GM21515 (cell line): ENCODE data around the gene CCDC157.

ENCODE experiments used
- ATAC-seq: cut with Tn5 transposase; IDR thresholded peaks from one replicate; pipeline ENCODE4 v1.9.1; 2021; ENCODE audit not compliant: unreplicated experiment

Gene CCDC157

DNA sequence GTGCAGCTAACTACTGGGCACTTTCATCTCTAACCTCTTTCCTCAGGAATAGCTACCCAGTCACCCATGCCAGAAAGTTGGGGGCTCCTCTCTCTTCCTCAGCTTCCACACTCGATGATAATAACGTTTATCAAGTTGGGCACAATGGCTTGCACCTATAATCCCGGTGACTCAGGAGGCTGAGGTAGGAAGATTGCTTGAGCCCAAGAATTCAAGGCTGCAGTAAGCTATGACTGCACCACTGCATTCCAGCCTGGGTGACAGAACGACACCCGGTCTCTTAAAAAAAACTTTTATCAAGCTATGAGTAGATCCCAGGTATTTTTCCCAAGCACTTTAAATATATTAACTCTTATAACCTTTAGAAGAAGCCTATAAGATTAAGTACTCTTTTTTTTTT is 2.2 kb upstream of the CCDC157 start:
- no peak for ATAC-seq

DNA sequence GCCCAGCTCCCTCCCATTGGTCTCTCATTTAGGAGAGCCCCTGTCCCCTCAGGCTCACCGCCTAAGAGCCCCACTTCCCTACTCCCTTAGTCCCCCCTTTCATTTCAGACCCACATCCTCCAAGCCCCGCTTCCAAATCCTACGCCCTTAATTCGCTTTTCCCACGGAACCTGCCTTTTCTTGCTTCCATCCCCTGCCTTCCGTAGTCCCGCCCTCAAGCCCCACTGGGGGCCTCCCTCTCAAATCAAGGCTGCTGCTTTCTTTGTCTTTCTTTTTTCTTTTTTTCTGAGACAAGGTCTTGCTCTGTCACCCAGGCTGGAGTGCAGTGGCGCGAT is 396 bp downstream of the CCDC157 start:
- no peak for ATAC-seq

DNA sequence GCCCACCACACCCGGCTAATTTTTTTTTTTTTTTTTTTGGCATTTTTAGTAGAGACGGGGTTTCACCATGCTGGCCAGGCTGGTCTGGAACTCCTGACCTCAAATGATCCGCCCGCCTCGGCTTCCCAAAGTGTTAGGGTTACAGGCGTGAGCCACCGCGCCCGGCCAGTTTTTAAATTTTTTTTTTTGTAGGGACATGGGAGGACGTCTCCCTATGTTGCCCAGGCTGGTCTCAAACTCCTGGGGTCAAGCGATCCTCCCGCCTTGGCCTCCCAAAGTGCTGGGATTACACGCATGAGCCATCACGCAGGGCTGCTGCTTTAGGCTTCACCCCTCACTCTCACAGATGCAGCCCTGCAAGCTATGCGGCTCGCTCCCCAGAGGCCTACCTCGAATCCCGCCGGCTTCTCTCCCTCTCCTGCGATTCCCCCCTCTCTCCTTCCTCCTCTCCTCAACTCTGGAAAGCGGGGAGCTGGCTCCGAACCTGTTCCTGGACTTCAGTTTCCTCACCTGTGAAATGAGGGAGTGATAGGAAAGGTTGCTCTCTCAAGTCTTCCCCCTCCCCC is 926 bp downstream of the CCDC157 start:
- no peak for ATAC-seq

DNA sequence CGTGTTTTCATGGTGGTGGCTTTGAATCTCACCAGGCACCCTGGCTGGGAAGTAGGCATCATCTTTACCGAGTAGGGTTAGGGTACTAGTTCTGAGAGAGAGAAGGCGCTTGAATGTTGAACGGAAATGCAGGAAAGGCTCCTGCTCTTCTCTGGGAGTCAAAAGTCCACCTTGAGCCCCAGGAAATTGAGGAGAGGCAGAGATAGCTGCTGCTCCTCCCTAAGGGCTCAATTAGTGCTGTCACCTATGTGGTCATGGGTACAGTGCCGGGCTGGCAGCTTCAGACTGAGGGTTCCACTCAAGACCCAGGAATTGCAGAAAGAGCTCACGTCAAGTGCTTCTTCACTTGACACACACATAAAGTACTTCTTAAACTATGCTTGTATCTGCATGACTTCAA is 1.7 kb downstream of the CCDC157 start:
- ATAC-seq, result no peak

DNA sequence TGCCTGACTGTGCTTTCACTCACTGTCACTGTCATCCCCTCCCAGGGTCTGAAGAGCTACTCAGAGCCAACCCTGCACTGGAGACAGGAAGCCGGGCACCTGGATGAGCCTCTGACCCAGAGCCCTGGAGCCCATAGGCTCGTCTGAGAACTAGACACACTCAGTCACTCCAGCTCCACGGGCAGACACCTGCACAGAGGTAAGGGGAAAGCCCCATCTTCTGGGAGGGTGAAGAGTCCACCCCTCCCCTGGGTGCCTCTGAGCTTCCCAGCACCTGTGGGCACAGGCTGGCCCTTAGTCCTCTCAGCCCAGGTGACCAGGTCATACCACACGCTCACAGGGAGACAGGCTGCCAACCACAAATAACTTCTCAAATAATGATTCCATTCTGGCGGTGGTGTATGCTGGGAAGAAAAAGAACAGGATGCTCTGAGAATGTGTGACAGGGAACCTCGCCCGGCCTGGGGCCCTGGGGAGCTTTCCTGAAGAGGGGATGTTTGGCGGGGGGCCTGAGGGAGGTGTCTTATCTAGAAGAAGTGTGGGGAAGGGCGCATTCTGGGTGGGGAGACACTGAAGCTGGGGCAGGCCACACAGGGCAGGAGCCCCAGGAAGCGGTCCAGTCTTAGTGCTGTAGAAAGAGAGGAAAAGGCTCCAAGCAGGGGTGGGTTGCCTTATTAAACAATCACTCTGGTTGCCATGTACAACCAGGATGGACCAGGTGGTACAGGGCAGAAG is 5.3 kb downstream of the CCDC157 start:
- ATAC-seq, result no peak

DNA sequence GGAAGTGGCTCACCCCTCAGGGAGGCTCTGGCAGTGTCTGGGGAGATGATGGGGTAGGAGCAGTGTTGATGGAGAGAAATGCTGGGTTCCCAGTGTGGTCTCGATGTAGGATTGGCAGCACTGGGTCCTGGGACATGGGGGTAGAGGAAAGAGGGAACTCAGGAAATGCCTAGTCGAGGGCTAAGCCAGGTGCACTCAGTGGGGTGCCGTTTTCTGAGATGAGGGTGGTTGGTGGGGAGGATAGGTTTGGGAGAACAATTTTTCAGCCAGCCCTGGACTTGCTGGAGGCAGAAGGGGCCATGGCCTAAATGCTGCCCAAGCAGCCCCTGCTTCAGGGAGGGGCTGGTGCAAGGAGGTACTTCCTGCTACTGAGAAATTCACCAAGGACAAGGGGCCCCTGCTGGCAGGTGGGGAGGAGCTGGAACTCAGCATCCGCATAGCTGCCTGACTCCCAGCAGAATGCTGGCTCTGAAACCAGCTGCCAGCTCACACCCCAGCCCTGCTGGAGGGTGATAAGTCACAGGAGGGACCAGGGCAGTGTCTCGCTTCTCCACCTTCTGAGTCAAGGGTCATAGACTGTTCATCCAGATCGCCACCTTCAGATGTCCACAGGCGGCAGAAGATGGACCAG is 6.0 kb downstream of the CCDC157 start:
- no peak for ATAC-seq

DNA sequence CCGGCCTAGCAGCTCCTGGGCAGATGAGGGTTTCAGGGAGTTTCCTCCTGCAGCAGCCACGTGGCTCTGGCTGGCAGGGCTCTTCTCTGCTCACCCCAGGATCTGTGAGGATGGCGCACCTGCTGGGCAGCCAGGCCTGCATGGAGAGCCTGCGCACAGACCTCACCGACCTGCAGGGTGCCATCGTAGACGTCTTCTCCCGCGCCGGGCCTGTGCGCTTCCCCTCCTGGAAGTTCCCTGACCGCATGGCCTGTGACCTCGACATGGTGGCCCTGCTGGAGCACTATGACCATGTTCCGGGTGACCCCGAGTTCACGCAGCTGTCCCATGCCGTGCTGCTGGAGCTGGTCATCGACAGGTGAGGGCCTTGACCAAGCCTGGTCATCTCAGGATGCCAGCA is 9.1 kb downstream of the CCDC157 start:
- ATAC-seq, result no peak

DNA sequence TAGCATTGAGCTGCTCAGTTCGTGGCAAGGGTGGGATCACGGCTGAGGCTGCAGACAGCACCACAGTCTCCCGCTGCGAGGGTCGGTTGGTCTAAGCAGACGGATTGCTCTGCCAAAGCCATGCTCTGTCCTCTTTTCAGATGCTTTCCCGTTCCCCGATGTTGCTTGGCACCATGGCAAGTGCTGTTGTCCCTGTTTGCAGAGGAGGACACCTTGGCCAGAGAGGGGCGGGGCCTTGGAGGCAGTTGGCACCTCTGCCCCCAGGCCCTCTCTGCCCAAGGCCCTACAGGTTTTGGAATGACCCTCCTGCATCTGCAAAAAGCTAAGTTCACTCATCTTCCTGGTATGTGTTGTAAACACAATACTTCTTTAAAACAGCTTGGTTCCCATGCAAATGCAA is 11.6 kb downstream of the CCDC157 start:
- no peak for ATAC-seq

DNA sequence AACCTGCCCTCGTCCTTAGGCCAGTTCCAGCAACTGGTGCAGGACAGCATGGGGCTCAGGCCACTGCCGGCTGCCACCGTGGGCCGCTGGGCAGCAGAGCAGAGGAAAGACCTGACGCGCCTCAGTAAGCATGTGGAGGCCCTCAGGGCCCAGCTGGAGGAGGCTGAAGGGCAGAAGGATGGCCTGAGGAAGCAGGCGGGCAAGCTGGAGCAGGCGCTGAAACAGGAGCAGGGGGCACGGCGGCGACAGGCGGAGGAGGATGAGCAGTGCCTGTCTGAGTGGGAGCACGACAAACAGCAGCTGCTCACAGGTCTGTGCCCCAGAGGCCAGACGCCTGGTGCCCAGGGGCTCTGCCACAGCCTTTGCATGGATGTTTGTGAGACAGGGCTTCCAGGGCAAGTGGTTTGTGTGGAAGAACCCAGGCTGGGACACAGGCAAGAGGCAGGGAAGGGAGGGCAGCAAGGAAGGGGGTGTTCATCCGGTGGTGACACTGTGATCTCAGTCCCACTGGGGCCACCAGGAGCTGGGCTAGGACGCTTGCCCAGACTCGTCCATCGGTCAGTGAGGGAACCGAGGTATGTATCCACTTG is 13.9 kb downstream of the CCDC157 start:
- ATAC-seq, result no peak

DNA sequence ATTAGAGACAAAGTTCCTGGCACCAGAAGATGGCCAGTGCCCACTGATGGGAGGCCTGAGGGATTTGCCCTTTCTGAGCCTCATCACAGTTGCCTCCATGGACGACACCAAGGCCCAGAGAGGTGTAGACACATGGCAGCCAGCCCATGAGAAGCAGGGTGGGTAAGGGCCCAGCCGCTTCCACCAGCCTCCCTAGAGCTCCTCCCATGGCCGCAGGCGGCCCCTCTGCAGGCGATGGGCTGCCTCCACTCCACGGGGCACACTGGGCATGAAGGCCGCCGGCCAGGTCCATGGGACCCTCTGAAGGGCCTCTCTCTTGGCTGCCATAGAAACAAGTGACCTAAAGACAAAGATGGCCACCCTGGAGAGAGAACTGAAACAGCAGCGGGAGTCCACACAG is 14.5 kb downstream of the CCDC157 start:
- no peak for ATAC-seq

DNA sequence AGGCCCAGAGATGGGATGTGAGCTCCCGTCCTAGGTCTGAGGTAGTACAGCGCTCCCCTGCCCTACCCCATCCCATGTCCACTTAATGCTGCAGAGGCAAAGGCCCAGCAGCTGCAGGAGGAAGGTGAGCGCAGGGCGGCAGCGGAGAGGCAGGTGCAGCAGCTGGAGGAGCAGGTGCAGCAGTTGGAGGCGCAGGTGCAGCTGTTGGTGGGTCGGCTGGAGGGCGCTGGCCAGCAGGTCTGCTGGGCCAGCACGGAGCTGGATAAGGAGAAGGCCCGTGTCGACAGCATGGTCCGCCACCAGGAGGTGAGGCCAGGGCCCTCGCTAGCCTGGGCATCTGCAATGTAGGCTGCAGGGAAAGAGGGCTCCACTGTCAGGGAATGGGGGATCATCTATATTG is 15.2 kb downstream of the CCDC157 start:
- no peak for ATAC-seq

DNA sequence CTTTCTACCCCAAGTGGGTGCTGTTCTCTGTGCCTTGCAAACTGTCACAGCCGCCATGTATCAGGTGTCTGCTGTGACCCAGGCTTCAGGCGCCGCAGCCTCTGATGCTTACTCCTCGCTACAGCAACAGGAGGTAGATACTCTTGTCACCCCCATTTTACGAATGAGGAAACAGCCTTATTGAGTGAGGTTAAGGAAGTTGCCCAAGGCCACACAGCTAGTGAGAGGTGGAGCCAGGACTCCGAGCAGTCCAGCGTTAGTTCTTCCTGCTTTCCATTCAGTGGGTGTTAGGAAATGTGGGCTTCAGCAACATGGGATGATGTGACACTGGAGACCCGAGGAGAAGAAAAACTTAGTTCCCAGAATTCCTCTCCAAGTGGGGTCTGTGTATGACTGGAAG is 16.1 kb downstream of the CCDC157 start:
- no peak for ATAC-seq

DNA sequence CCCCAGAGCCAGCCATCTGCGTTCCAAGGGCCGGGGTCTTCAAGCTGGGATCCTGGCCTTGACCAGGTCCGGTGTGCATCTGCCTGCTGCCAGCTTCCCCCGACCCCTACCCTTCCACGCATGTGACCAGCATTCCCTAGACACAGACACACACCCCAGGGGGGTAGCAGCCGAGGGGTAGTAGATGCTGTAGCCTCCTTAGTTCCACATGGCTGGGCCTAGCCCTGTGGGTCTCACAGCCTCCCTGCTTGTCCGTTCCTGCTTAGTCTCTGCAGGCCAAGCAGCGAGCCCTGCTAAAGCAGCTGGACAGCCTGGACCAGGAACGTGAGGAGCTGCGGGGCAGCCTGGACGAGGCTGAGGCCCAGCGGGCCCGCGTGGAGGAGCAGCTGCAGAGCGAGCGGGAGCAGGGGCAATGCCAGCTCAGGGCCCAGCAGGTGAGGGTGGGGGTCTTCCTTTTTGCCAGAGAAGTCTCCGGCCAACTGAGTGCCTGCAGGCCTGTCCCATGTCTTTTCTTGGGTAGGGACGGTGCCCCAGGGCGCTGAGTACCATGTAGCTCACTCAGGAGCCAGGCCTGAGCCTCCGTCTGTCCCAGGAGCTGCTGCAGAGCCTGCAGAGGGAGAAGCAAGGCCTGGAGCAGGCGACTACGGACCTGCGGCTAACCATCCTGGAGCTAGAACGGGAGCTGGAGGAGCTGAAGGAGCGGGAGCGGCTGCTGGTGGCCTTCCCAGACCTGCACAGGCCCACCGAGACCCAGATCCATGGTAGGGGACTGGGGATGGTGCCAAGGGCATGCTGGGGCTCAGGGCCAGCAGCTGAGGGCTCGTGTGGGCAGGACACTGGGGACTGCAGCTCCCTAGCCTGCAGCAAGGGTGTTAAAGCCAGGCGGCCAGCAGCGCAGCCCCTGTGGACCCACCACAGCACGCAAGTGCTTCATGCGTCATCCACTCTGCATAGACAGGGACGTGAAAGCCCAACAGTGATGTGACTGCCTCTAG is 16.8 kb downstream of the CCDC157 start:
- ATAC-seq, result no peak

DNA sequence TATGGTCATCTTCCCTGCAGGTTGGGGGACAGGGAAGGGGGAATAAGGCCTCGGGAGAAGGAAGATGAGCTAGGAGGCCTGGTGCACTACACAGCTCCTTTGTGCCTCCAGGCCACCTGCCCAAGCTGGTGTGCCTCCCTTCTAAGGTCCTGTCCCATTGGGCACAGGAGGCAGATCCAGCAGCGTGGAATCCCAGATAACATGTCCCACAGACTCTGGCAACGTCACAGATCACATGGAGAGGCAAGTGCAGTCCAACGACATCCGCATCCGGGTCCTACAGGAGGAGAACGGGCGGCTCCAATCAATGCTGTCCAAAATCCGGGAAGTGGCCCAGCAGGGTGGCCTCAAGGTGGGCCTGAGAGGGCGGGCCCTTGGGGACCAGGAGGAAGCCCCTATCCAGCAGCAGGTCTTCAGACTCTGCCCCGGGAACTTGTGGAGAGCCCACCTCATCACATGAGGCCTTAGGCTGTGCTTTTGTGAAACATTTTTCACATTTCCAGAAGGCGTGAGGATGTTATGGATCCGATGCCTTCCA is 18.6 kb downstream of the CCDC157 start:
- no peak for ATAC-seq

DNA sequence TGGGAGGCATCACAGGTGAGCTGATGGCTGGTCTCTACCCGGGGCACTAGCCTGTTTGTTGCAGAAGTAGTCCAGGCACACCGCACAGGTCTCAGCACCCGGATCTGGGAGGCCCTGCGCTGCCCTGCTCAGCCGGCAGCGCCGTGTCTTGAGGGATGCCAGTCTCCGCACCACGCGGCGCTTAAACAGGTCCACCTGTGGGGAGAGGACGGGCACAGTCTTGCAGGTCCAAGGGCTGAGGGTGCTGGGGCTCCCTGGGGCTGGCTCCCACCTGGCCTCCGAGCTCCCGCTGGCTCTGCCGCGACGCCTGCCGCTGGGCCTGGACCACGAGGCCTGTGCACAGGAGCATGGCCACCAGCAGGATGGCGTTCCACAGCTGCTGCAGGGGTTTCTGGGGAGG is 23.2 kb downstream of the CCDC157 start:
- no peak for ATAC-seq

DNA sequence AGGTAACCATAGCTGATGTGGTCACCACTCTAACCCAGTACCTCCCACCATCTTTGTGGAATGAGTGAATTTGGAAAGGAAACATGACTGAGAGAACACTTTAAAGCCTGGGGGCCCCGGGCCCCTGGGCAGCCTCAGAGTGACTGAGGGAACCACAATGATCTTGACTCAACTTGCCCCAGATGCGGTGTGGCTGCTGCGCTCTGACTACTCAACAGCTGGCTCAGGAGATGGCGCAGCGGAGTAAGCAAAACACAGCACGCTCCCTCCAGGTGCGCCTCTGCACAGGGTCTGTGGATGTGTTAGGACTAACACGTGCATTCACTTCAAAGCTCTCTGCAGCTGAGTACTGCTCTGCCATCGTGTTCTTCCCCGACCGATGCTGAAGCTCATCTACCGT is 24.5 kb downstream of the CCDC157 start:
- ATAC-seq, result no peak

DNA sequence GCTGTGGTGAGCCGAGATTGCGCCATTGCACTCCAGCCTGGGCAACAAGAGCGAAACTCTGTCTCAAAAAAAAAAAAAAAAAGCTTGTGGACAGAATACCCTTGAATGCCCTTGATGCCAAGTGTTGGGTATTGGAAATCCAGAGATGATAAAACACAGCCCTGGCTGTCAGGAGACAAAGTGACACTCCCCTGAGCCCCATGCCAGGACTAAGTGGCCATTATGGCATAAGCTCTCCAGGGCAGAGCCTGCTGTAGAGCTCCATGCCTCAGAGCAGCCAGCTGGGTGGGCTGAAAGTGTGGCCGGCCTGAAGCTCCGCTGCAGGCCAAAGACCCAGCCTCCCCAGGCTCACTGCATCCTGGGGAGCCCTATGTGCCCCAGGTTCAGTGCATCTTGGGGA is 25.5 kb downstream of the CCDC157 start:
- ATAC-seq, result no peak

DNA sequence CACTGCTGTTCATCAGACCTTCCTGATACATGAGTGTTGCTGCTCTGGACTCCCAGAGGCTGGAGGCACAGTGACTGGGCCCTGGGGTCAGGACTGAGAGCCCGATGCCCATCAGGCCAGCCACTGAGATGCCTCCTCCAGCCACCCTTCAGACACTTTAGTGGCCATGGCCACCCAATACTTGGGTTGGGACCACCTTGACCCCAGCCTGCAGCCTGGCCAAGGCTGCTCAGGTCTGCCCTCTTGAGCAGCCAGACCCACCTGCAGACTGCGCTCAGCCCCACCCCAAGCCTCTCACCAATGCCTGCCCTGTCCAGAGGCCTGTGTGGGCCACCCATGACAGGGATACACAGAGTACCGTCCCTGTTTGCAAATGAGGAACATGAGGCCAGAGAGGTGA is 26.3 kb downstream of the CCDC157 start:
- no peak for ATAC-seq

DNA sequence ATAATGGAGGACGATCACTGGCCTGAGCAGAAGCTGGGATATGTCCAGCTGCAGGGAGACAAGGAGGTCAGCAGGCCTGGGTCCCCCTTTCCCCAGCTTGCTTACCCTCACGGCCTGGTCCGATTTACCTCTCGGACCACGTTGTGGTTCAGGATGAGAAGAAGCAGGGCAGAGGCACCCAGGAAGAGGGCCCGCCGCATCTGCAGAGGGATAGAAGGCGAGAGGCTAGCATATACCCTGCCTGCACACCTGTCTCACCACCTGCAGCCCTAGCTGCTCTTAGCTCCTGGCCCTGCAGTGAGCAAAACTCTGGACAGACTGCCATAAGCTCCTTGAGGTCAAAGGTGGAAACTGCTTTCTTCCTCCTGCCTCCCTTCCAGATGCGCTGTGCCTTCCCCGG is 29.1 kb downstream of the CCDC157 start:
- no peak for ATAC-seq

DNA sequence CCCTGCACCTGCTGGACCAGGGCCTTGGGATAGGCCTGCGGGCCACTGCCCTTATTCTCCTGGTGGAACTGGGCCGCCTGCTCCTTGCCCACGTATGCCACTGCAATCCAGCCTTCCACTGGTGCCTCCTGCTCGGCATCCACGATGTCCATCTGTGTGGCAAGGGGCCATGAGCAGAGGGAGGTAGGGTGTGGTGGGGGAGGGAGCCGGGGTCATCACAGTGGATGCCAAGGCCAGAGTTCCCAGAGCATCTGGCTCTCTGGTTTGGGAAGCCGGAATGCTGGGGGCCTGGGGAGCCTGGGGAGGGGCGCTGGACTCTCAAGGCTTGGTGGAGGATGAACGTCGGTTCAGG is 29.8 kb downstream of the CCDC157 start:
- ATAC-seq, result peak; percentile 8
